ENCODE measurements around the gene EHBP1L1. TPM values are rescaled to one million over a fixed set of nuclear protein-coding genes. Genes with fewer than 3 reads are reported as not detected.

Gene EHBP1L1
- total and polyA plus RNA-seq, 4 donors: 1.1 to 120 (median 10.0) TPM

GRCh38 chr11:65586676-65587075 is 10.8 kb downstream of the EHBP1L1 start:
- no peaks in the 10 kb centered on the region for H3K27me3 ChIP-seq (ENCODE audit: control insufficient read depth in 4 of 4, insufficient read depth in 4 of 4, low read length in 3 of 4)
- H3K9me3 ChIP-seq (ENCODE audit: control insufficient read depth in 4 of 4, low read length in 3 of 4): no peaks in the 10 kb centered on the region
- no peak for TF ChIP-seq YY1 (IDR thresholded peaks at IDR 0.05)
- no peak for TF ChIP-seq RXRA (IDR thresholded peaks at IDR 0.05)
- TF ChIP-seq FOXA1 (IDR thresholded peaks at IDR 0.05): no peak
- no peak for TF ChIP-seq HNF4A (conservative IDR thresholded peaks at IDR 0.05)
- no peak overlapping the region for H3K4me3 ChIP-seq (ENCODE audit: low read depth in 1 of 3, low read length in 3 of 3)
- DNase-seq (ENCODE audit: low spot score): no peak
- H3K9ac ChIP-seq (ENCODE audit: low read depth in 1 of 2, low read length in 2 of 2): no peak overlapping the region
- H3K27ac ChIP-seq (ENCODE audit: low read depth in 1 of 2, low read length in 2 of 2): no peak overlapping the region
- 89% methylated on average over 2 of the region's 2 CpGs for WGBS
- peaks cover 0 to 2% (median 0%) of the 10 kb centered on the region in 4 donors for H3K36me3 ChIP-seq (ENCODE audit: control insufficient read depth in 4 of 4, insufficient read depth in 3 of 4, low read depth in 1 of 4, low read length in 3 of 4)
- peaks cover 0 to 4% (median 0%) of the 10 kb centered on the region in 4 donors for H3K4me1 ChIP-seq (ENCODE audit: control insufficient read depth in 4 of 4, insufficient read depth in 4 of 4, low read length in 3 of 4)

DNA sequence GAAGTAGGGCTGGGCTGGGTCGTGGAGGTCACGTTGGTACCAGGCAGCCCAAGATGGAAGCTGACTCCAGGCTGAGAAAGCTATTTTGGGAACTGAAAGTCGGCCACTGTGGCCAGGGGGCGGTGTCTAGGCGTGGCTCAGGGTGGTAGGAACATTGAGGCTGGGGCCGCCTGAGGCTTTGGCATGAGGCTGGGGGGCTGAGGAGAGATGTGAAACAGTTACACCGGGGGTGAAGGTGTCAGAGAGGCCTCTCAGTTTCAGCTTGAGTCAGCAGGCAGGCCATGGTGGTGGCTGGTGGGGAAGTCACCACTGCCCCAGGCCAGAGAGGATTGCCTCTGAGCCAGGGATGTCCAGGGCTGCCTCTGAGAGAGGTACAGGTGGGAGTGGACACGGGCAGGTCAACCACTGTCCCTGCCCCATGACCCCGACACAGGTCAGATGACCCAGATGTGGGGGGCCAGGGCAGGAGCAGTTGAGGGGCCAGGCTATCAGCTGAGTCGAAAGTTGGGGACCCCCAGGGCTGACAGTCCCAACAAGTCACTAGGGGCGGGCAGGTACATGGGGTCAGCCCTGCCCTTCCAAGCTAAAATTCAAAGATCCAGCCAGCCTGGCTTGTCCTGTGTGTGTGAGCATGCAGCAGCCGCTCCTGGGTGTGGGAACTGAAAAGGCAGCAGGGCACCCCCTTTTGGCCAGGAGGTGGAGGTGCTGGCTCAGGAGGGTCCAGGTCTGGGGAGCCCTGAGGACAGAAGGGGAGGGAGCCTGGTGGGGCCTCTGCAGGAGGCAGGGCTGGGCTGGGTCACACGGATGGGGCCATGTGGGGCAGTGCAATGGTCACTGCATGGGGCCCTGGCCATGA is 12.6 kb downstream of the EHBP1L1 start:
- Histone ChIP-seq H3K9ac (ENCODE audit: low read depth in 1 of 2, low read length in 2 of 2) (no peak overlapping the region), H3K27me3 (ENCODE audit: control insufficient read depth in 4 of 4, insufficient read depth in 4 of 4, low read length in 3 of 4) (no peaks in the 10 kb centered on the region), H3K4me3 (ENCODE audit: low read depth in 1 of 3, low read length in 3 of 3) (no peak overlapping the region), H3K27ac (ENCODE audit: low read depth in 1 of 2, low read length in 2 of 2) (peak overlapping the region in 1 of 2 donors; percentile 41), H3K4me1 (ENCODE audit: control insufficient read depth in 4 of 4, insufficient read depth in 4 of 4, low read length in 3 of 4) (peaks cover 0 to 7% (median 0%) of the 10 kb centered on the region in 4 donors), H3K9me3 (ENCODE audit: control insufficient read depth in 4 of 4, low read length in 3 of 4) (no peaks in the 10 kb centered on the region), H3K36me3 (ENCODE audit: control insufficient read depth in 4 of 4, insufficient read depth in 3 of 4, low read depth in 1 of 4, low read length in 3 of 4) (peaks cover 0 to 2% (median 0%) of the 10 kb centered on the region in 4 donors)
- 65% methylated on average over 13 of the region's 13 CpGs for WGBS
- peak; percentile 74 for DNase-seq (ENCODE audit: low spot score)
- TF ChIP-seq RAD21 (IDR thresholded peaks at IDR 0.05): peak; percentile 70 to 80
- TF ChIP-seq HNF4G (IDR thresholded peaks at IDR 0.05): no peak
- TF ChIP-seq CTCF (IDR thresholded peaks at IDR 0.05; ENCODE audit: low read depth, low read length, missing input control): peak; percentile 55
- TF ChIP-seq TAF1 (conservative IDR thresholded peaks at IDR 0.05): no peak
- no peak for TF ChIP-seq HNF4A (conservative IDR thresholded peaks at IDR 0.05)
- TF ChIP-seq, protein P1, sequence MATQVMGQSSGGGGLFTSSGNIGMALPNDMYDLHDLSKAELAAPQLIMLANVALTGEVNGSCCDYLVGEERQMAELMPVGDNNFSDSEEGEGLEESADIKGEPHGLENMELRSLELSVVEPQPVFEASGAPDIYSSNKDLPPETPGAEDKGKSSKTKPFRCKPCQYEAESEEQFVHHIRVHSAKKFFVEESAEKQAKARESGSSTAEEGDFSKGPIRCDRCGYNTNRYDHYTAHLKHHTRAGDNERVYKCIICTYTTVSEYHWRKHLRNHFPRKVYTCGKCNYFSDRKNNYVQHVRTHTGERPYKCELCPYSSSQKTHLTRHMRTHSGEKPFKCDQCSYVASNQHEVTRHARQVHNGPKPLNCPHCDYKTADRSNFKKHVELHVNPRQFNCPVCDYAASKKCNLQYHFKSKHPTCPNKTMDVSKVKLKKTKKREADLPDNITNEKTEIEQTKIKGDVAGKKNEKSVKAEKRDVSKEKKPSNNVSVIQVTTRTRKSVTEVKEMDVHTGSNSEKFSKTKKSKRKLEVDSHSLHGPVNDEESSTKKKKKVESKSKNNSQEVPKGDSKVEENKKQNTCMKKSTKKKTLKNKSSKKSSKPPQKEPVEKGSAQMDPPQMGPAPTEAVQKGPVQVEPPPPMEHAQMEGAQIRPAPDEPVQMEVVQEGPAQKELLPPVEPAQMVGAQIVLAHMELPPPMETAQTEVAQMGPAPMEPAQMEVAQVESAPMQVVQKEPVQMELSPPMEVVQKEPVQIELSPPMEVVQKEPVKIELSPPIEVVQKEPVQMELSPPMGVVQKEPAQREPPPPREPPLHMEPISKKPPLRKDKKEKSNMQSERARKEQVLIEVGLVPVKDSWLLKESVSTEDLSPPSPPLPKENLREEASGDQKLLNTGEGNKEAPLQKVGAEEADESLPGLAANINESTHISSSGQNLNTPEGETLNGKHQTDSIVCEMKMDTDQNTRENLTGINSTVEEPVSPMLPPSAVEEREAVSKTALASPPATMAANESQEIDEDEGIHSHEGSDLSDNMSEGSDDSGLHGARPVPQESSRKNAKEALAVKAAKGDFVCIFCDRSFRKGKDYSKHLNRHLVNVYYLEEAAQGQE (IDR thresholded peaks at IDR 0.05): no peak

DNA sequence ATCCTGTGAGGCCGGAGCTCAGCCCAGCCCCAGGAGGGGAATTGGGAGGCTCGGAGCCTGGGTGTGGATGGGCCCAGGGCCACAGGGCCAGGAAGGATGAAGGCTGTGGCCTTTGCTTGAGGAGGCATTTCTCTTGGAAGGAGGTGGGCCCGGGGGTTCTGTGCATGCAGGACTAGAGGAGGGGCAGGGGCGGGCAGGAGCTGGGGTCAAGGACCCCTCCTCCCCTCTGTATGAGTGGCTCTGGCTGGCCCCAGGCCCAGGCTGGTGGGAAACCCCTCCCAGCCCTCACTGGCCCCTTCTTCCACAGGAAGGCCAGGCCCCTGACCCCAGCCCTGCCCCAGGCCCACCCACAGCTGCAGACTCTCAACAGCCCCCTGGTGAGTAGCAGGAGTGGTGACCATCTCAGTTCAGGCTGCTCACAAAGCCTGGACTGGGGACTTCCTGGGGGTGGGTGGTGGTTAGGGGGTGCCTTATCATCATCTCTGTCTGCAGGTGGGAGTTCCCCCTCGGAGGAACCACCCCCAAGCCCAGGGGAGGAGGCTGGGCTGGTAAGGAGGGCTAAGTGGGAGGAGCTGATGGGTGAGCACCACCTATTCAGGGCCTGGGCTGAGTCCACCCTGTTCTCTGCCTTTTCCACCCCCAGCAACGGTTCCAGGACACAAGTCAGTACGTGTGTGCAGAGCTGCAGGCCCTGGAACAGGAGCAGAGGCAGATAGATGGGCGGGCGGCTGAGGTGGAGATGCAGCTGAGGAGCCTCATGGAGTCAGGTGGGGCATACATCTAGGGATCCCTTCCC is 13.8 kb downstream of the EHBP1L1 start:
- peaks cover 0 to 2% (median 0%) of the 10 kb centered on the region in 4 donors for H3K36me3 ChIP-seq (ENCODE audit: control insufficient read depth in 4 of 4, insufficient read depth in 3 of 4, low read depth in 1 of 4, low read length in 3 of 4)
- TF ChIP-seq, protein P1 (IDR thresholded peaks at IDR 0.05): no peak
- TF ChIP-seq SP1 (IDR thresholded peaks at IDR 0.05) (no peak), FOXA2 (IDR thresholded peaks at IDR 0.05) (no peak), RXRA (IDR thresholded peaks at IDR 0.05) (no peak), YY1 (IDR thresholded peaks at IDR 0.05) (no peak), RAD21 (IDR thresholded peaks at IDR 0.05) (no peak), EGR1 (IDR thresholded peaks at IDR 0.05; ENCODE audit: low read depth in 2 of 2) (no peak)
- TF ChIP-seq, protein P2, sequence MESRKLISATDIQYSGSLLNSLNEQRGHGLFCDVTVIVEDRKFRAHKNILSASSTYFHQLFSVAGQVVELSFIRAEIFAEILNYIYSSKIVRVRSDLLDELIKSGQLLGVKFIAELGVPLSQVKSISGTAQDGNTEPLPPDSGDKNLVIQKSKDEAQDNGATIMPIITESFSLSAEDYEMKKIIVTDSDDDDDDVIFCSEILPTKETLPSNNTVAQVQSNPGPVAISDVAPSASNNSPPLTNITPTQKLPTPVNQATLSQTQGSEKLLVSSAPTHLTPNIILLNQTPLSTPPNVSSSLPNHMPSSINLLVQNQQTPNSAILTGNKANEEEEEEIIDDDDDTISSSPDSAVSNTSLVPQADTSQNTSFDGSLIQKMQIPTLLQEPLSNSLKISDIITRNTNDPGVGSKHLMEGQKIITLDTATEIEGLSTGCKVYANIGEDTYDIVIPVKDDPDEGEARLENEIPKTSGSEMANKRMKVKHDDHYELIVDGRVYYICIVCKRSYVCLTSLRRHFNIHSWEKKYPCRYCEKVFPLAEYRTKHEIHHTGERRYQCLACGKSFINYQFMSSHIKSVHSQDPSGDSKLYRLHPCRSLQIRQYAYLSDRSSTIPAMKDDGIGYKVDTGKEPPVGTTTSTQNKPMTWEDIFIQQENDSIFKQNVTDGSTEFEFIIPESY (IDR thresholded peaks at IDR 0.05): no peak

More for the DNA sequence above, 13.8 kb downstream of the EHBP1L1 start:
- H3K9ac ChIP-seq (ENCODE audit: low read depth in 1 of 2, low read length in 2 of 2): no peak overlapping the region
- peaks cover 0 to 7% (median 0%) of the 10 kb centered on the region in 4 donors for H3K4me1 ChIP-seq (ENCODE audit: control insufficient read depth in 4 of 4, insufficient read depth in 4 of 4, low read length in 3 of 4)
- no peaks in the 10 kb centered on the region for H3K27me3 ChIP-seq (ENCODE audit: control insufficient read depth in 4 of 4, insufficient read depth in 4 of 4, low read length in 3 of 4)
- DNase-seq (ENCODE audit: low spot score): no peak
- 84% methylated on average over 9 of the region's 9 CpGs for WGBS
- no peaks in the 10 kb centered on the region for H3K9me3 ChIP-seq (ENCODE audit: control insufficient read depth in 4 of 4, low read length in 3 of 4)
- H3K4me3 ChIP-seq (ENCODE audit: low read depth in 1 of 3, low read length in 3 of 3): no peak overlapping the region
- H3K27ac ChIP-seq (ENCODE audit: low read depth in 1 of 2, low read length in 2 of 2): no peak overlapping the region

Data from liver (tissue), 9 donors.